CD4-positive, alpha-beta T cell treated with Interferon gamma for 1 hour (primary cell): ENCODE measurements around the gene RSPO4.
A peak's percentile ranks its signal among the peaks of the same experiment; 100 is the strongest.

Experiments
- DNase-seq: peaks from one replicate; pipeline ENCODE4 v3.0.0-alpha.2; 2020

Gene RSPO4

GRCh38 chr20:967796-968742, 34.0 kb downstream of the RSPO4 start:
- no peak for DNase-seq

DNA sequence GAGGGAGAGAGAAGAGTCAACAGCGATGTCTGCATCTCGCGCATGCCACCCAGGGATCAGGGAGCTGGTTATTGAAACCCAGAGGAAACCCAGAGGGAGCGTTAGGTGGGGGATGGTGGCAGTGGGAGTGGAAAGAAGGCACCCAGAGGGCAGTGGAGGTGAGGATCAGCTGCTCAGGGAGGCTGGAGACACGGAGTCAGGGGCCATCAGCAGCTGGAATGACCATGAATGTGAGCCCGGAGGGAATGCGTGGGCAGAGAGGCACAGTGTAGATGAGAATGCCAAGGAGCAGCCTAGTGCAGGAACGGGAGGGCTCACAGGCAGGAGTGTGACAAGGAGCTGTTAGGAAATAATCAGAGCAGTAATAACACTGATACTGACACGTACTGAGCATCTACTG, 36.2 kb downstream of the RSPO4 start:
- no peak for DNase-seq

DNA sequence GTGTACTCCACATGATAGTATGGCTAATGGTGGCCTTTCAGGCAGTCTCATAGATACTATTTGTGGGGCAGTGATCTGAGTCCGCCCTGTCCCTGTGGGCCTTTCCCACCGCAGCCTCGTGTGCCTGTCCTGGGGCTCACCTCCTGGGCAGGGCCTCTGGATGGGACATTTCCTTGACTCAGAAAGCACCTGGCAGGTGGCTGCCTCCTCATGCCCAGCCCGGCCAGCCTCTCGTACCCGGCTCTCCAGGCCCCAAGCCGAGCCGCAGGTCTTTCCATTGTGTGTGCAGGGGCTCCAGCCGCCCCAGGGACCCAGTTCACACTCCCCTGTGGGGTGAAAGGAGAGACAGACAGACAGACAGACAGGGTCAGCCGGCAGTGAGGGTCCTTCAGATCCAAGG, 38.3 kb downstream of the RSPO4 start:
- DNase-seq = no peak

GRCh38 chr20:962683-963082, 39.4 kb downstream of the RSPO4 start:
- no peak for DNase-seq

GRCh38 chr20:962223-962622, 39.9 kb downstream of the RSPO4 start:
- DNase-seq = no peak

GRCh38 chr20:961768-962167, 40.3 kb downstream of the RSPO4 start:
- DNase-seq = no peak

- no peak for DNase-seq
Measured at GRCh38 chr20:959996-960615, 42.0 kb downstream of the RSPO4 start.

DNA sequence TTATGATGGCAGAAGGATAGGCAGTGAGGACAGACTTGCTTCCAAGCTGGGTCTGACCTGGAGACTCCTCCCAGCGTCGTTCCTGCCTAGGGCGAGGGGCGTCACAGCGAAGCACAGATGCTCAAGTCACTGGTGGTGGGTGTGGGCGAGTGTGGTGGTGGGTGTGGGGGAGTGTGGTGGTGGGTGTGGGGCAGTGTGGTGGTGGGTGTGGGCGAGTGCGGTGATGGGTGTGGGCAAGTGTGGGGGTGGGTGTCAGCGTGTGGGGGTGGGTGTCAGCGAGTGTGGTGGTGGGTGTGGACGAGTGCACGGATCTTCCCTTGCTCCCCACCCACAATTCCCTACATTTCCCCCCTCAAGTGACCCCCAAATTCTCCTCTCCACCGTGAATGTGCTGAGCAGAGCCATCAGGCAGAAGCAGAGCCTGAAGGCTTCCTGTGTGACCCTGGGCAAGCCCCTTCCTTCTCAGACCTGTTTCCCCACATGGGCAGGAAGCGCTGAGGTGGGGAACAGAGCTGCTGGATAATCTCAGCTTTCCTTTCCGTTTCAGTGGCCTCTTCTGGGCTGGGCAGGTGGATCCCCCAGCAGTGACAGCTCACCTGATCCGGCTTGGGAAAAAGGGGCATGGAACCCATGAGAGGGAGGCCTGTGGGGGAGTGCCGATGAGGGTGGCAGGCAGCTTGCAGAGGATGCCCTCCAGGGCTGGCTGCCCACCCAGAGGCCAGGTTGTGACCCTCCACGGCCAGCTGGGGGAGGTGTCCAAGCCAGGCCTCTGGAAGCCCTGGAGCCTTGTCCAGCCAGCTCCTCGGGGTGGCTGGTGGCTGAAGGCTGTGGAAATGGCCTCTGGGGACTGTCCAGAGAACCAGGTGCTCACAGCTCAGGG, 42.9 kb downstream of the RSPO4 start:
- no peak for DNase-seq

DNA sequence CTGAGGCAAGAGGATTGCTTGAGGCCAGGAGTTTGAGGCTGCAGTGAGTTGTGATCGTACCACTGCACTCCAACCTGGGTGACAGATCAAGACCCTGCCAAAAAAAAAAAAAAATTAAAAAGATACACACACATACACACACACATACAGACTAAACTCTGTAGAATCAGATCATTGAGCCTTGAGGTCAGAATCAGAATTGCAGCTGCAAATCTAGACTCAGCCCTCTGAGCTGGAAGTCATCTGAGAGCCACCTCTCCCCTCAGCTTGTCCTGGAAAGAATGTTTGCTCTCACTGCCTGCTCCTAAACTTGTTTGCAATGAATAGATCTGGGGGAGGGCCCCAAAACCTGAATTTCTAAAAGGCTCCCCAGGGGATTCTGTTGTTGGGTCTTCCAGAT, 44.6 kb downstream of the RSPO4 start:
- DNase-seq = no peak

DNA sequence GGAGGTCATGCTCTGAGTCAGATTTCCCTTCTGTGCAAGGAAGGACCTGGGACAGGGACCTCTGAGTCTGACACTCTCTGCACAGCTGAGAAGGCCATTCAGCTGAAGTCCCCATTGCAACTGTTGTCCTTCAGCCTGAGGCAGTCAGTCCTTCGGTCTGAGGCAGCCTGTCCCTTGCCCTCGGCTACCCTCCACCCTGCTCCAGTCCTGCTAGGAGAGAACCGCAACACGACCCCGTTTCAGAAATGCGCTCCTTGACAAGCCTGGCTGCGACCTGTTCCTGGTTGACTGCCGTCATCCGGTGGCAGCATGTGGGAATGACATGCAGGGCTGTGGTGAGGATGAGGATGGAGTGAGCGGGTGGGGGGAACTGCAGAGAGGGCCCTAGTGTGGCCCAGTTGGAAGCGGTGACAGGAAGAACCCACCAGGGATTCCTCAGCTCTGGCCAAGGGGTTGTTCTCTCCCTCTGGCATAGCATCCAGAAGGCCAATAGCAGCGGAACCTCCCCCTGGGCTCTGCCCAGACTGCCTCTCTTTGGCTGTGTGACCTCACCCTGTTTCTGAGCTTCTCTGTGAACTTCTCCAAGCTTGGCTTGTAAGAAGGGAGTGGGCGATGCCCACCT, 45.7 kb downstream of the RSPO4 start:
- DNase-seq = peak; percentile 63

DNA sequence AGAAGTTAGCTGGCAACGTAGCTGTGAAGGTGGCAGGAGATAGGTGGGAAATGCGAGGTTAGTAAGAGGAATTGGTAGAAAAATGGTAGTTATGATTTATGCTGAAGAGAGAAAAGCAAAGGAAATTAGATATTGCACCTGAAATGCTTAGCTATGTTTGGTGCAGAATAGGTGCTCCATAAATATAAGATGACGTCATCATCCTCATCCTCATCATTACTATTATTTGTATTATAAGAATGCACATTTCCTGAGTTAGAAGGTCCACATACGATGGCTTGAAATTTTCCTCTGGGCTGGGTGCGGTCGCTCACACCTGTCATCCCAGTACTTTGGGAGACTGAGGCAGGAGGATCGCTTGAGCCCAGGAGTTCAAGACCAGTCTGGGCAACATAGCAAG, 46.5 kb downstream of the RSPO4 start:
- no peak for DNase-seq

DNA sequence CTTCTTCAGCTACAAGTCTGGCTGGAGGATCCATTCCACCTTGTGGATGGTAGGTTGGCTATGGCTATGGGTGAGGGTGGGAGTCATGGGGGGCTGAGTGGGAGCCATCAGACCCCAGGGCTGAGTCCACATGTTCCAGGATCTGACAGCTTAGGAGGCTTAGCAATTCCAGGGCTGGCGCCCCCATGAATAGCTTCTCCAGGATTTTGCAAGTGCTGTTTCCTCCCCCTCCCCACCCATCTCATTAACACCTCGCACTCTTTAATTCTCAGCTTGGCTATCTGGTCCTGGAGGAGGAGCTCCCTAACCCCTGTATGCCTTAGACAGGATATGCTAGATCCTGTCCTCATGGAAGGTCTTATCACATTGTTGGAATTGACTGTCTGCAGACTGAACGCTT, 47.0 kb downstream of the RSPO4 start:
- no peak for DNase-seq

GRCh38 chr20:953742-954141, 48.4 kb downstream of the RSPO4 start:
- DNase-seq = no peak

DNA sequence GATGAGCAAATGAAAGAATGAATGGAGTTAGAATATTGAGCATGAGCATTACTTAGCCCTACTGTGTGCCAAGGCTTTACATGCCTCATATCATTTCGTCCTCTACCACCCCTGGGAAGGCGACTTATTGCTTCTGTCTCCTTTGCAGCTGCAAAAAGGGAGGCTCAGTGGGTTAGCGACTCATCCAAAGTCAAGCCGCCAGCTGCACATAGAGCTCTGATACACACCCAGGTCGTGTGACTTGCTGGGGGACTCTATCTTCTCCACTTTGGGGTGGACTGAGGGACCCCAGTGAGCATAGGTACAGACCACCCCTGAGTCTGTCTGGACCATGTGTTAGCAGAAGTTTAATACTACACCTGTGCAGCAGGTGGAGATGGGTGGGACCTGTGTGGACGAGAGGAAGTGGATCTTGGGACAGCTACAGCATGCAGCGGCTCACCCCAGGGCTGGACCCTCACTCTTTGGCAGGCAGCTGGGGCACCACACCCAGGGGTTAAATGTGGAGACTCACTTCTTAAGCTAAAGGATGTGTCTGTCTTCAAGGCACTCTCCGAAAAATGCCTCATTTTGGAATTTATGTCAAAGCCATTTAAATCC, 49.8 kb downstream of the RSPO4 start:
- DNase-seq = no peak

- no peak for DNase-seq
Measured at GRCh38 chr20:951384-952169, 50.5 kb downstream of the RSPO4 start.

- DNase-seq = no peak
Measured at GRCh38 chr20:949717-950116, 52.4 kb downstream of the RSPO4 start.

DNA sequence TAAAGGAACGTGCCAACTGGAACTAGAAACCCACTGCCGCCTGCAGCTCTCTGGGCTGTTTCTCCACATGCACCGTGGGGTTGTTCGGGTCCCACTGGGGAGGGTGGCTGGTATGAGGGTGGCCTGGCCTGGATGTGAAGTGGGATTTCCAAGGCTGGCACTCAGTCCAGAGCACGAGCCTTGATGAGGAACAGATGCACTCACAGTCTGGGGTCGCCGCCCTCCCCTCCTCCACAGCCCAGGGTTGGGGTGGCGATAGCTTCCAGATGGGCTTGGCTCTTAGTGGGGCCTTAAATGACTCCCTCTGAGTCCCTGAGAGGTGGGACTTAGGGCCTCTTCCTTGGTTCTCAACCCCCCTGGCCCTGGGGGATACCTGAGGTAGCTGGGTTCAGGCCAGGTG, 55.3 kb downstream of the RSPO4 start:
- no peak for DNase-seq

GRCh38 chr20:945841-946240, 56.3 kb downstream of the RSPO4 start:
- no peak for DNase-seq

- DNase-seq = no peak
Measured at GRCh38 chr20:944774-945410, 57.2 kb downstream of the RSPO4 start.

GRCh38 chr20:944148-944547, 58.0 kb downstream of the RSPO4 start:
- no peak for DNase-seq

- no peak for DNase-seq
Measured at GRCh38 chr20:942611-943010, 59.5 kb downstream of the RSPO4 start.
